ENCODE data around the gene ADCY3. TPM values are rescaled to one million over a fixed set of nuclear protein-coding genes. Genes with fewer than 3 reads are reported as not detected.

Gene ADCY3
- polyA plus RNA-seq, 1 of the 3 experiments (the other 2 are of a cell fraction): 53.9 TPM

GRCh38 chr2:24871852-24872333 is 48.1 kb downstream of the ADCY3 start (continued):
- TF ChIP-seq CTCF (IDR thresholded peaks at IDR 0.05) (no peak), YY1 (IDR thresholded peaks at IDR 0.05; ENCODE audit: low read depth) (no peak), RXRA (IDR thresholded peaks at IDR 0.05; ENCODE audit: borderline replicate concordance, low read depth) (no peak), USF2 (IDR thresholded peaks at IDR 0.05; ENCODE audit: borderline replicate concordance, low read depth, low read length) (no peak), RFX5 (IDR thresholded peaks at IDR 0.05; ENCODE audit: low read length) (no peak)

GRCh38 chr2:24870891-24871705 is 48.9 kb downstream of the ADCY3 start:
- Histone ChIP-seq H3K79me2 (ENCODE audit: insufficient read depth) (no peaks in the 10 kb centered on the region), H3K27me3 (ENCODE audit: insufficient read depth) (no peaks in the 10 kb centered on the region), H3K4me1 (ENCODE audit: control insufficient read depth in 1 of 2, insufficient read depth in 2 of 2, low read depth in 1 of 2, low read length in 1 of 2) (no peaks in the 10 kb centered on the region; a peak in 1 of 4 replicates), H3K9ac (no peak overlapping the region), H3K9me2 (no peaks in the 10 kb centered on the region), H3K4me2 (no peak overlapping the region), H3K27ac (ENCODE audit: low read depth in 2 of 2, low read length in 1 of 2) (no peak overlapping the region), H3K4me3 (ENCODE audit: low read depth in 2 of 2, low read length in 1 of 2) (no peak overlapping the region), H4K20me1 (ENCODE audit: insufficient read depth) (no peaks in the 10 kb centered on the region), H3K9me3 (no peaks in the 10 kb centered on the region), H3K36me3 (replicated peaks in 1 of 2; ENCODE audit: control insufficient read depth in 1 of 2, insufficient read depth in 2 of 2, low read length in 1 of 2) (no peaks in the 10 kb centered on the region), H2AFZ (ENCODE audit: low read depth) (no peak overlapping the region), H3F3A (replicated peaks; ENCODE audit: insufficient read depth) (no peaks in the 10 kb centered on the region)
- TF ChIP-seq TCF12 (IDR thresholded peaks at IDR 0.05) (no peak), MXI1 (IDR thresholded peaks at IDR 0.05; ENCODE audit: low read depth, low read length) (no peak), GABPA (IDR thresholded peaks at IDR 0.05; ENCODE audit: low read depth) (no peak), RXRA (IDR thresholded peaks at IDR 0.05; ENCODE audit: borderline replicate concordance, low read depth) (no peak), EZH2phosphoT487 (IDR thresholded peaks at IDR 0.05; ENCODE audit: borderline replicate concordance, low read depth) (no peak), POLR2AphosphoS5 (IDR thresholded peaks at IDR 0.05; ENCODE audit: low read depth, low read length) (no peak), ELF1 (IDR thresholded peaks at IDR 0.05) (no peak)
- CTCF ChIA-PET: interaction anchor here (1.0 kb wide), 1 partner anchor 14 kb away, joined by 4 read pairs; no protein-coding TSS in a partner anchor
- 91% methylated on average over 16 of the region's 16 CpGs for WGBS (ENCODE audit: low lambda C conversion rate)
- POLR2A ChIA-PET: no interaction called here
- DNase-seq: no peak

GRCh38 chr2:24870440-24870839 is 49.6 kb downstream of the ADCY3 start:
- 91% methylated on average over 5 of the region's 5 CpGs for WGBS (ENCODE audit: low lambda C conversion rate)
- H3K36me3 ChIP-seq (replicated peaks in 1 of 2; ENCODE audit: control insufficient read depth in 1 of 2, insufficient read depth in 2 of 2, low read length in 1 of 2): no peaks in the 10 kb centered on the region
- ChIA-PET CTCF (interaction anchor here (1.0 kb wide), 1 partner anchor 13 kb away, joined by 4 read pairs; no protein-coding TSS in a partner anchor), POLR2A (no interaction called here)
- no peaks in the 10 kb centered on the region for H3K79me2 ChIP-seq (ENCODE audit: insufficient read depth)
- H2AFZ ChIP-seq (ENCODE audit: low read depth): no peak overlapping the region
- H3K9me3 ChIP-seq: no peaks in the 10 kb centered on the region
- no peak overlapping the region for H3K27ac ChIP-seq (ENCODE audit: low read depth in 2 of 2, low read length in 1 of 2)
- no peaks in the 10 kb centered on the region; a peak in 1 of 4 replicates for H3K4me1 ChIP-seq (ENCODE audit: control insufficient read depth in 1 of 2, insufficient read depth in 2 of 2, low read depth in 1 of 2, low read length in 1 of 2)
- TF ChIP-seq PBX3 (IDR thresholded peaks at IDR 0.05) (no peak), USF2 (IDR thresholded peaks at IDR 0.05; ENCODE audit: borderline replicate concordance, low read depth, low read length) (no peak), TEAD4 (IDR thresholded peaks at IDR 0.05; ENCODE audit: borderline replicate concordance, insufficient read depth) (no peak), SIN3A (IDR thresholded peaks at IDR 0.05; ENCODE audit: borderline replicate concordance, low read depth, low read length) (no peak), ZBTB33 (IDR thresholded peaks at IDR 0.05; ENCODE audit: borderline replicate concordance, low read depth) (no peak), EZH2phosphoT487 (IDR thresholded peaks at IDR 0.05; ENCODE audit: borderline replicate concordance, low read depth) (no peak), SMC3 (IDR thresholded peaks at IDR 0.05; ENCODE audit: low read depth, low read length) (no peak), GABPA (IDR thresholded peaks at IDR 0.05; ENCODE audit: low read depth) (no peak), POLR2AphosphoS5 (IDR thresholded peaks at IDR 0.05; ENCODE audit: low read depth, low read length) (no peak)
- H3K9me2 ChIP-seq: no peaks in the 10 kb centered on the region
- no peak overlapping the region for H3K4me3 ChIP-seq (ENCODE audit: low read depth in 2 of 2, low read length in 1 of 2)
- no peaks in the 10 kb centered on the region for H3K27me3 ChIP-seq (ENCODE audit: insufficient read depth)
- no peak for DNase-seq
- H3K4me2 ChIP-seq: no peak overlapping the region
- H4K20me1 ChIP-seq (ENCODE audit: insufficient read depth): no peaks in the 10 kb centered on the region
- H3F3A ChIP-seq (replicated peaks; ENCODE audit: insufficient read depth): no peaks in the 10 kb centered on the region
- H3K9ac ChIP-seq: no peak overlapping the region
